ENCODE data around the gene PLEKHH1.

The PLEKHH1 gene

DNA sequence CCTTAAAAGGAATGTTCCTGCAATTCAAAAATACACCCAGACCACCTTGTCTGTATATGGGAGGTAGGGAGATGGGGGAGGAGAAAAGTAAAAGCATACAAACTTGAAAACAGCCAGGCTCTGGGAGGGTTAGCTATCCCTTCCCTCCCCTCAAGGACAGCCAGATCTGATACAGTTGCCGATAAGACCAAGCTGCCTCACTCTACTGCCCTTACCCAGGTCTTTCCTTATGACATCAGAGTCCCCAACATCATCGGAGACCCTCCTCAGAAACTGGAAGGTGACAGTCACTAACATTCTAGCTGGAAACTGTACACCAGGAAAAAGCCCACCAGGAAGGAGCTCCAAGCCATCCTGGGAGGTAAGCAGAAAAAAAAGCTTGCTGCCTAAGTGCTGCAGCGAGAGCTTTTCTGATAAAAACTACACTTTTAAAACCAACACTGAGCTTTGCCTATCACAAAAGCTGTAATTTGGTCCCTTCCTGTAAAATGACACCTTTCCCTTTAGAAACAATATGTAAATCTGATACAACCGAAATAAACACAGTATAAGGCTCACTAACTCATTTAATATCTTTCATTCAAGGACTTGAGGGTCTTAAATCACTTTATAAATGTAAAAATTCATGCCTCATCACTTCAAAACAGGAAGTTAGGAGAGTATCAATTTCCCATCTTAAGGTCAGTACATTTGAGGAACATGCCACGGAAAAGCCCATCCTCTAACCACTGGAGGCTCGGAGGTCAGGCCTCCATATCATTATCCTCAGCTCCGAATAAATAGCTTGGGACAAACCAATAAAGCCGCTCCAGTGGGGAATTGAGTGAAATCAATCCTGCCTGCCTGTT lies 20.4 kb upstream of the PLEKHH1 start:
- DNase-seq = no peak

DNA sequence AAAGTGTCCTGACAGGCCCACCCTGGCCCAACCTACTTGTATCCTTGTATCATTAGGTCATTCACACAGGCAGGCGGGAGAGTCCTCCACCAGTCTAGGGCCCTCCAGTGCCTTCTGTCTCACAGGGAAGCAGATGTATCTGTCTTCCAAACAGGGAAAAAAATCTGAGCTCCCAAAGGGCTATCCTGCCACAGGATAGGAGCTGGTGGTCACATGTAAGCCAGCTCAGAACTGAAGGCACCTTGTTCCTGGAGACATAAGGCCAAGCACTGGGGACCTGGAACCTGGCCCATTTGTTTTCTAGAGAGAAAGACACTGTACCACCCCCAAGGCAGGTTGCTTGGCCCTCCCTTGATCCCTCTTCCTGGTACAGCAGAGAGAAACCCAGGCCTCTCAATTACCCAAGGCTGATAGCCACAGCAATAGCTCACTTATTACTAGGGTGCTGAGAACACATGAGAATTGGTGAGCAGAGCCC lies 19.4 kb upstream of the PLEKHH1 start:
- DNase-seq = no peak

DNA sequence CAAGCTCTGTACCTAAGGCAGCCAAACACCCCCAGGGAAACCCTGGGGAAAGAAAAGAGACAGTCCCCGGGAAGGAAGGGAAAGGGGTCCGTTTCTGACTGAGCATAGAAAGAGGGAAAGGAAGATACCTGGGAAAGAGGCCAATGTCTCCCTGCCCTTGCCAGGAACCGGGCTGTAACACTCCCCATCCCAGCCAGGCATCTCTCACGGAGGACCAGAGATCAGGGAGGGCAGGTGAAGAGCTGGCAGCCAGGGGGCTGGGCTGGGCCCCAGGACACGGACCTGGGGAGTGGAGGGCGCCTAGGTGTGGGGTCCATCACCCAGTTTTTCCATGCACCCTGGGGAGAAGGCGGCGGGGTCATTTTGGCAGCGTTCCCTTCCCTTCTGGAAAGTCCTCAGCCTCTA lies 18.9 kb upstream of the PLEKHH1 start:
- DNase-seq = no peak

DNA sequence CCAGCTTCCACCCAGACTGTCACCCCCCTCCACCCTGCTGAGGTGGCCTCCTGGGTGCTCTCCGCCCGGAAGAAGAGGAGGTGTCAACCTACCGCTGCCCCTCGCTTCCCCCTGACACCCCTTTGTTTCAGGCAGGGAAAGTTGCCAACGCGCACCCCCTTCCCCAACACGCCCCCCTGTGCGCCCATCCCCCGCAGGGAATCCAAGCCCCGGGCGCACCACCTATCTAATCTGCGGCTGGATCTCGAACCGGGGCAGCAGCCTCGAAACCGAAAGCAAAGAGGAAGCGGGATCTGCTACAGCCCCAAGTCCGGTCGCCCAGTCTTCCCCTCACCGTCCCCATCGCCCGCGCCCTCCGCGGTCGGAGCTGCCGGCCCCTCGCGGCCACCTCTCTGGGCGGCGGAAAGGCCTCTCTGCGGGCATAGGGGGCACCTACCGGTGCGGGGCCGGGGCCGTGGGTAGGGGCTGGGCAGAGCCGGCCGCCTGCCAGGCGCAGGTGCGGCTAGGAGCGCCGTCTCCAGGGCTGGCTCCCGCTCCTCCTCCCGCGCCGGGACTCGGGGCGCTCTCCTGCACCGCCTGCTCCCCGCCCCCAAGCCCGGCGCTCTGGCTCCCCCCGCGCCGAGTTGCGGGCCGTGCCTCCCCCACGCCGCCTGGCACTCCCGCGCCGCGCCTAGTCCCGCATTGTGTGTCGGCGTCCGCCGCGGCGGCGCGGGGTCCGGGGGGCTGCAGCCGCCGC lies 18.3 kb upstream of the PLEKHH1 start:
- no peak for DNase-seq

DNA sequence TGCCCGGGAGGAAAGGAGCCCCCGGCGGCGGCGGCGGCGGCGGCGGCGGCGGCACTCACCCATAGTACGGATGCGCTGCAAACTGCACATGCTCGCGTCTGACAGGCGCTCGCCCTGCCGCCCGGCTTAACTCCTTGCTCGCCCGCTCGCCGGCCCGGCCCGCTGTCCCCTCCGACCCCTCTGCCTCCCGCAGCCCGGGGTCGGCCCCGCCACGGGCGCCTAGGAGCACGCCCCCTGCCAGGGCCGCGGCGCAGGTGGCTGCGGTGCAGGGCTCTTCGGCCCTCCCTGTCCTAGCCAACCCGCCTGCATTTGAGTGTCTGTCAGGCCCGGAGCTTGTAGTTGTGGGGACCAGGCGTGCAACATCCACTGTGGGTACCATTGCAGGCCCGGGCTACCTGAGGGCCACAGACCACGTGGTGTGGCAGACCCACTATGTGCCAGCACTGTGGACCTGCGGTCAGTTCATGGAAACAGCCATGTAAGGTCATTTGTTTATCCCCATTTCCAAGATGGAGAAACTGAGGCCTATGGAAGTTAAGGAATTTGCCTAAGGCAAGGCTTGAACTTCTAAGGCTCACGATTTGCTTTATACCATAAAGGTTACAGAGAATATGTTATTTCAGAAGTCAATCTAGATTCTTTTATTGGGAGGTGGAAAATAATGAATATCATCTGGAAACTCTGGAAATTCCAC lies 17.6 kb upstream of the PLEKHH1 start:
- no peak for DNase-seq

DNA sequence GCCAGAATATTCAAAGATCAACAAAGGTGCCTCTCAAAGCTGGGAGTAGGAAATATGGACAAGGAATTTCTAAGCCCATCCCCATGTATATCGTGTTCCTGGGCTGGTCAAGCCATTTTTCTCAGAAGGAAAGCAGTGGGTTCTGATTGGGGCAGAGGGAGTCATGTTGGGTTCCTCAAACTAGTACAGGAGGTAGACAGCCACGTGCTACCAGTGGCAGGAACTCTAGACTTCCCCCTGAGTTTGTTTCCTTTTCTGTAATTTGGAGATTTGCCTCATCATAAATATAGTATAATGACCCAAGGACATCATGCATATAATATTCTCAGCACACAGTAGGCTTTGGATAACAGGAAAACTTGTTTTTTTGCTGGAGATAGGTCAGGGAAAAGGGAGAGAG lies 16.4 kb upstream of the PLEKHH1 start:
- DNase-seq = no peak

DNA sequence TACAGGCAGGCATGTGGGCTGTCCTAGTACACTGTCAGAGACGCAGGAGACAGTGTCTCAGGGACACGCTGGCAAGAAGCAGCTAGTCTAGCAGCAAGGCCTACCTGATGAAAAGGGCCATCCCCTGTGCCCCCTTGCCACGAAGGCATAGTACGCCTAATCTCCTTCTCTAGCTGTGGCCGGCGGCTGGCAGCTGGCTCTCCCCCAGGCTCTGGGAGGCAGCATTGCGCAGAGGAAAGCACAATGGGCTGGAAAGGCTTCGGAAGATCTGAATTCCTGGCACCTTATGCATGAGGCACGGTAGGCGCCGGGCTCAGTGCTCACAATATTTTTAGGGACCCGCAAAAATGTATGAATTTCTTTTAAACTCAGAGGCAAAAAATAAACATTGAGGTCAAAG lies 16.0 kb upstream of the PLEKHH1 start:
- no peak for DNase-seq

DNA sequence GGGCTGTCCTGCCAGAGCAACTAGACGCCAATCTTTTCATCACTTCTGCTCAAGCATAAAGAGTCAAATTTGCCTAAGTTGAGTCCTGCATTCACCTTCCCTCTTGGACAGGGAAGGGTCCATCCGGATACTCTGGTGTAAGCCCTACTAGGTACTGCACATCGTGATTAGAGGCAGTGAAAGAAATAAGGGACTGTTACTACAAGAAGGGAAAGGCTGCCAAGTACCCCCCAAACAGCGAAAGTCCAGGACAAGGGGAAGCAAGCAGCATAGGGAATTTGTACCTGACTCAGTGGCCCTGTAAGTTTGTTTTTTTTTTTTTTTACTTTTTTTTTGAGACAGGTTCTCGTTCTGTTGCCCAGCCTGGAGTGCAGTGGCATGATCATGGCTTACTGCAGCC lies 13.7 kb upstream of the PLEKHH1 start:
- DNase-seq = no peak

DNA sequence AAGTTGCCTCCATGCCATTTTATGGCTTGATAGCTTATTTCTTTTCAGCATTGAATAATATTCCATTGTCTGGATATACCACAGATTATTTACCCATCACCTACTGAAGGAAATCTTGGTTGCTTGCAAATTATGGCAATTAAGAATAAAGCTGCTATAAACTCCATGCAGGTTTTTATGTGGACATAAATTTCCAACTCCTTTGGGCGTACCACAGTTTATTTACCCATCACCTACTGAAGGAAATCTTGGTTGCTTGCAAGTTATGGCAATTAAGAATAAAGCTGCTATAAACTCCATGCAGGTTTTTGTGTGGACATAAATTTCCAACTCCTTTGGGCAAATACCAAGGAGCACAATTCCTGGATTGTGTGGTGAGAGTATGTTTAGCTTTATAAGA lies 12.6 kb upstream of the PLEKHH1 start:
- DNase-seq = no peak

DNA sequence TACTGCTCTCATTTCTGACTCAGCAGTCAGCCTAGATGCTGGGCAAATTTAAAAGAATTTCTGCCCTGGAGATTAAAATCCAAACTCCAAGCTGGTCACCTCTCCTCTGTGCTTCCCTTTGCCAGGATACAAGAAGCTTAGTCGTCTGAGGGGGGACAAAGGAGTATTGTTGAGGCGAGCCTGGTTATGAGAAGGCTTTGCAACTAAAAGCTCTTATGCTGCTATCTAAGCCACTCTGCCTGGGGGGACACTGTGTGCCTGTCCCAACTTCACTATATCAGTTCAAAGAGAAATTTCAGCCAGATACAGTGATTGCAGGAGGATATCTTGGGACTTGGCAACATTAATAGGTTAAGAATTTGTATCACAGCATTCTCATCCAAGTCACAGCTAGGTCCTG lies 10.8 kb upstream of the PLEKHH1 start:
- no peak for DNase-seq

DNA sequence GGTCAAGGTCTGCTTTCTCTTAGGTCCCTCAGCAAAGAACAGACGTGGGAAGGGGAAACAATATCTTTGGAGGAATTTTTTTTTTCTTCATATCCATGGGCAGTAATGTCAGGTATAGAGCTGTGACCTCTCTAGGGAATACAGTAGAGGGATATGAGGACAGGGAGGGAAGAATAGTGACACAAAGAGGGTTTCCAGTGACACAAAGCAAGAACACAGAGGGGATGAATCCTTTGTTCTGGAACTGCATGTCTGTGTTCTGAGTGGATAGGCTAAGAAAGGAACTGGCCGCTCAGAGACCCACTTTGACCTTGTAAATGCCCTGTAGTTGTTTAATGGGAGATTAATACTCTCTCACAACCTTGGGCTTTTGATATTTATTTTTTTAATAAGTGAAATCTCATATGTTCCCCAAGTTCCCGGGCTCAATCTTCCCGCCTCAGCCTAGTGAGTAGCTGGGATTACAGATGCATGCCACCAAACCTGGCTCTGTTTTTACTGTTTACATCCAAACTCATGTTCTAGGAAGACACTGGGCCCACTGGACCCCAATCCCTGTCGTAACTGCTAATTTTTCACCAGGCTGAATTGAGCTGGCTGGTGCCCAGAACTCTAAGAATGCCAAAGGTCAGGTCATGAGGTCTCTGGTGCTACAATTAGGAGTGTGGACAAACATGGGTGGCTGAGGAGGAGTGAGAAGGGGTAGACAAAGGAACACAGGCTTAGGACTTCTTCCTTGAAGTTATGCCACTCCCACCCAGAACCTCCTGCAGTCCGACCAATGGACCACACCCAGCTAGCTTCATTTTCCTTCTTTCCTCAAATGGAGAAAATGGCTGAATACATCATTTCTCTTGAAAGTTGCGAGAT lies 9.1 kb upstream of the PLEKHH1 start:
- DNase-seq = no peak

DNA sequence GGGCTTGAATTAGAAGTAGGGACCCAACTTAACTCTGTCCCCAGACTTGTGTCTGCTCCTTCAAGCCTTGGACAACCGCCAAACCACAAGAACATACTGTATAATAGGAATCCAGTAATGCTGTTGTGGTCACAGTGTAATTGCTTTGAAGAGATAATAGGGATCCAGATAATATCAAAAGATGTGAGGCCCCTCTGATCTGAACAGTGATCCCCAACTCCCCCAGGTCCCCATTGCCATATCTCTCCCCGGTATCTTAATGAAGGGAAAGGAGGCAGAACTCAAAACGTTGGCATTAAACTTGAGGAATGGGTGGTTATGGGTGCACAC lies 8.5 kb upstream of the PLEKHH1 start:
- DNase-seq = no peak

DNA sequence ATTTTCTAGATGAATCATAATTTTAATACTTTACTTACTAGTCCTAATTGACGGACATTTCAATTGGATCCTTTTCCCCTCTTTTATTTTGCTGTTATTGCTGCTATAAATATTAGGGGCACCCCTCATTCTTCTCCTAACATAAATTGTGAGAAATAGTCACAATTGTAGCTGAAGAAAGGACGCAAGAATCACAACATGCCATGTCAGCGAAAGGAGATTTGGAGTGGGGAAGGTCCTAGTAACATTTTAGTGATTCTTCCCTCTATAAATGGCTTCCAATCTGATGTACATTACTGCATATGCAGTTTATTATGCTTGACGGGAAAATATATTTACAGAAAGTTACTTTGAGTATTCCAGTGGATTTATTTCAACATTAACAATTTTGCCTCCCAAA lies 7.7 kb upstream of the PLEKHH1 start:
- no peak for DNase-seq

DNA sequence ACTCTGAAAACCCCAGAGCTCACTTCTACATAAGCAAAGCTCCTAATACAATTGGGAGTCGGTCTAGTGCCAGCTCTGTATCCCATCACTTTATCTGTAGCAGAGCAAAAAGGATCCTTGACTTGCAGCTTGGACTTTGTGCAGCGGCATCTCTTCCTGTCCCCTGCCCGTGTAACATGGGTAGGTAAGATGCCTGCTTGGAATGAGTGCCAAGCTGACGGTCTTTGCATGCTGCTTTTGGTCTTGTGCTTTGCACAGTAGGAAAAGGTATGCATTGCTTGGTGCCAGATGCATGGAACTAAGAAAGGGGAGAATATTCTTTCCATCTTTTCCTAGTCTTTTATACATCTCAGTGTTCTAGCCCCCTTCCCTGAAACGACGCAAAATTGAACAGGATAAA lies 6.9 kb upstream of the PLEKHH1 start:
- no peak for DNase-seq

DNA sequence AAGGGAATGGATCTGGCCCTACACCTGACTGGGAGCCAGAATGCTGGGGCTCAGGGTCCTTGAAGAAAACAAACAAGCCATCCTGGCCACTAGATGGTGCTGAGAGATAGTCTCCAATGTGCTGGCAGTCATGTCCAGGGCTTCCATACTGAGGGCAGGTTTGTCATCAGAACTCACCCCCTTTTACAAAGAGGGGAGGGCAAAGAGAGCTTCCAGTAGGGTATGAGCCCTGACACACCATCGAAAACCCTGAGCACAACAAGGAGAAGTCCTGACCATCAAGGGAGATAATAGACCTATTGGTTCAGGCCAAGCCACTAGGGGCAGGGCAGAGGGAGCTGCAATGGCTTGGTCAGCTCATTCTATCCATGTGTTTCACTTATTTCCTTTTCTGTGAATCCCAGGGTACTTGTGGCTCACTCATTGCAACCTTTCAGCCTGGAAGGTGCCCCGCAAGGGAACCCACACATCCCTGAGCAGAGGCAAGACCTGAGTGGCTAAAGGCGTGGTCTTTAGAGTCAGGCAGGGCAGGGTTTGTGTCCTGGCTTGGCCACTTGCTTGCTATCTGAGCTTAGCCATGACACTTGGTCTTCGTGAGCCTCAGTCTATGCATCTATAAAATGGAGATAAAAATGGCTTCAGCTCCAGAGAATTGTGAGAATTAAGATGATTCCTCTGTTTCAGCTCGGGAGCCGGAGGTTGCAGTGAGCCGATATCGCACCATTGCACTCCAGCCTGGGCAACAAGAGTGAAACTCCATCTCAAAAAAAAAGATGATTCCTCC lies 6.2 kb upstream of the PLEKHH1 start:
- DNase-seq = peak; percentile 64

DNA sequence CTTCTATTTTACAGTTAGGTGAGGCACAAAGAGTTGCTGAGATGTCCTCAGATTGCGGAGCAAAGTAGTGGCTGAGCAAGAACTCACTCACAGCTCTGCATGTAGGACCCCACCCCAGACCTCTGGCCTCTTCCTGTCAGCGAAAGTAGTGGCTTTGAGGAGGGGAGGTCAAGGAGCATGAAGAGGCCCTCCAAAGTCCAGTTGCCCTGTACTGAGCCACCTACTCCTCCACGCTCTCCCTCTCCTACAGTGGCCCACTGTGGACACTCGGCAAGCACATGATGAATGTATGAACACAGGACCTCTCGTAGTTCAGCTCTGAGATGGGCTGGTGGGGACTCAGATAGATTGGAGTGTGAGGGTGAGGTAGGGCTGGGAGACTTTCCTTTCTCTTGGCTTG lies 5.3 kb upstream of the PLEKHH1 start:
- no peak for DNase-seq

DNA sequence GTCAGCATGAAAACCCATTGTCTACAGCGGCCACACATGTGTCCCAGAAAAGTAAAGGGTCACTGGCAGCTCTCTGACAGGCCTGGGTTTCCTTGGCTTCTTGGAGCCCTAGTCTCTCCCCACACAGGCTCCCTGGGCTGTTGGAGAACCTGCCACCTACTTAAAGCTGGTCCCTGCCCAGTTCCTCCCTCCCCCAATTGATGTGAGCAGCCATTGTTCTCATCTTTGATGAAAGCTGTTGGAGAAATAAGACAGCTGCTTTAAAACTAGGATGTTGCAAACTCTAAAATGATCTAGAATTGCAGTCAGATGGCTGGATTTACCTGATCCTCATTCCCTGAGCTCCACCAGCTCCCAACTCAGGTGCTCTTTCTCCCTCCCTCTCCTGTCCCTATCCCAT lies 4.8 kb upstream of the PLEKHH1 start:
- DNase-seq = no peak

DNA sequence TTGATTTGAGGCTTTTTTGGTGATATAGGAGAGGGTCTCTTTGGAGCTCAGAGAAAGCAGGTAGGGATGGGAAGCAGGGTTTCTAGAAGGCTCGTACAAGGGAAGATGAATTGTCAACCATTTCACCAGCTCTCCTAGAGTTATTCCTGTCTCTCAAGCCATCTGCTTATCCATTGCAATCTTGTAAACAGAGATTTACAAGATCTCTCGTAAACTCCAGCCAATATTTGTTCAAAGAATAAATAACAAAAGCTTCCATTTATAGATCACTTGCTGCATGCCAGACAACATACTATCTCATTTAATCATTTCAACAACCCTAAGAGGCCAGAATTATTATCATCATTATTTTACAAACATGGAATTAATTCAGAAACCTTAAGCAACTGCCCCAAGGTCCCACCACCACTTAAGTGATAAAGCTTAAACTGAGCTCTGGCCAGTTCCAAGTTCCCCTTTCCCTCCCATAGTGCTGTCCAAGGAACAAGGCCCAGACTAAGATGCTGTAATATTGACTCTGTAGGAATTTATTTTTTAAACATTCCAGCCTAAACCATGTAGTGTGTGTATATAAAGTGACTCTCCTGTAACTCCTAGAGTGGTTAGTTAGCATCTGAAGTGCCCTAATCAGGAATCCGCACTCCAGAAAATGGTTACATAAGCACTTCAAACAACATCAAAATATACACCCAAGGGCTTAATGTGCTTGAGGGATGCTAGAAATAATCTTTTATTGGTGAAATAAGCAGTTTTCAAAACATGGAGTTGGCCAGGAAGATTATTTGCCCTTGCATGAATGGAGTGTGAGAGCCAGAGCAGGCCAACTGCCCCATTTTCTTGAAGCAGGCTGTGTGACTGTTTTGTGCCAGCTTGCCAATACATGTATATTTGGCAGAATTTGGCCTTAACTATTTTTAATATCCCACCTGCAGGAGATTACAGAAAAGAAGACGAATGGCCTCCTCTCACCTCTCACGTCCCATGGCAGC lies 2.8 kb upstream of the PLEKHH1 start:
- no peak for DNase-seq

DNA sequence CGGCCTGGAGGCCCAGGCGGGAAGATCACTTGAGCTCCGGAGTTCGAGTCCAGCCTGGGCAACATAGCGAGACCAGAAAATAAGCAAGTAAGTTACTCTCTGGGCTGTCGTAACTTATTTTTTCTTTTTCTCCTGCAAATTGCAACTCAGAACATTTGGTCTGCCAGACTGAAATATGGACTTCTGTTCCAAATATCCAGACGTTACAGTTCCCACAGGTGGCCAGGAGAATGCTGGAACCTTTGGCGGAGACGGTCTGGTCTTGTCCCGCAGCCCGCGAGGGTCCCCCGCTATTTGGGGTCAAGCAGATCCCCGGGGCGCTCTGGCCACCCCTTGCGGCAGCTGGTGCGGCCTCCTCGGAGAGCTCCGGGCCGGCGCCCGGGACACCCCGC lies 488 bp upstream of the PLEKHH1 start:
- DNase-seq = no peak

DNA sequence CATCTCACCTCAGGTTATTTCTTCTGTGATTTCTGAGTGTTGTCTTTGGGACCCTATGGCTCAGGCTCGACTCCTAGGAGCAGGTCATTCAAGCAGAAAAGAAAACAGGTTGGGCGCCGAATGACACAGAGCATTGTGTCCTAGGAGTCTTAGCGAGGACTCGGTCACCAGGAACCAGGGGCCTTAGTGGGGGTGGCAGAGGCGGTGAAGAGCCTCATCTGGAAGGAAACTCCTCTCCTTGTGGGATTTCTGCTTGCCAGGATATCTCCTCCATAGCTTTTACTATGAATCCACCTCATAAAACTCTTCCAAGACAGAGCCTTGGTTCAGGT lies 630 bp downstream of the PLEKHH1 start:
- no peak for DNase-seq

DNA sequence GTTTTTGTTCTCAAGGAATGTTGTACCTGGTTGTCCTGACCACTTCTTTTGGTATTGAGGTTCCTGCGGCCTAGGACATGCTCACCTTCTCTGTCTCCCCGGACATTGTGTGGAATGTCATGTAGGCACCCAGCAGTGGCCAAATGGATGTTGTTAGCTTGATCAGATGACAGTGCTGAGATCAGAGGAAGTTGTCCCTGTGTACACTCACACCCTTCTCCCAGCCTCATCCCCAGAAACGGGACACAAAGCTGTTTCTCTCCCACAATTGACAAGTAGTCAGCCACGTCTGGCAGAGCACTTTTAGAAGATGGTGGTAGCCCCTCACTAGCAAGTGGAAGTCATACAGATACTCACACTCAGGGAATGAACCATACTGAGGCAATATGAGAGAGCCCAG lies 3.0 kb downstream of the PLEKHH1 start:
- DNase-seq = no peak
